ENCODE results near the gene SC5D.

GRCh38 chr11:121338536-121338935, 46.0 kb downstream of the SC5D start:
- no peak for TF ChIP-seq MAFK (IDR thresholded peaks at IDR 0.05; ENCODE audit: low read depth, low read length)
- TF ChIP-seq SP1 (IDR thresholded peaks at IDR 0.05; ENCODE audit: low read depth, low read length), result no peak
- no peak for TF ChIP-seq SIN3A (conservative IDR thresholded peaks at IDR 0.05 in 1 of 2, IDR thresholded peaks at IDR 0.05 in 1 of 2; ENCODE audit: low read depth in 1 of 2, low read length in 2 of 2)
- TF ChIP-seq RBBP5 (IDR thresholded peaks at IDR 0.05; ENCODE audit: borderline replicate concordance, low read depth, low read length), result no peak
- no peak for TF ChIP-seq SP2 (IDR thresholded peaks at IDR 0.05; ENCODE audit: low read length)

Data from H1 (cell line).